ENCODE results near the gene SCARB2. TPM values are rescaled to one million over a fixed set of nuclear protein-coding genes. Genes with fewer than 3 reads are reported as not detected.

Gene SCARB2
- polyA plus RNA-seq, 1 donor (not counting 4 experiments of a cell fraction or from before 2014, with no cell fraction given), result 72.2 TPM

DNA sequence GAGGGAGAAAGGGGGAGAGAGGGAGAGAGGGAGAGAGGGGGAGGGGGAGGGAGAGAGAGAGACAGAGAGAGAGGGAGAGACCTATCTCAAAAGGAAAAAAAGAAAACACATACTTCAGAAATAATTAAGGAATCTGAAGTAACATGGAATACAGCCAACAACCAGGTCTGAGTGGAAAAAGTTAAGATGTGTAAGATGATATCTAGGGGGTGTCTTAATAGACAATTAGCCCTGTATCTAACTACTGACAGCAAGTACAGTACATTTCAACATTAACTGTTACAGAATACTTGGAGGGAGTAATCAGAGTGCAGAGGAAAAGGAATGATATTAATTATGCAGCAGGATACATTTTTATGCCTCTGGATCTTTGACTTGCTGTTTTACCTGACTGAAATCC, 87.8 kb downstream of the SCARB2 start:
- Histone ChIP-seq H3K9me1 (ENCODE audit: control insufficient read depth, extremely low read depth, insufficient read depth, low read length) (no peaks in the 10 kb centered on the region), H3K4me3 (ENCODE audit: control insufficient read depth in 2 of 3, extremely low read depth in 1 of 3, insufficient read depth in 2 of 3, low read depth in 1 of 3, low read length in 3 of 3) (no peak overlapping the region), H4K20me1 (ENCODE audit: control insufficient read depth, extremely low read depth, insufficient read depth, low read length) (no peaks in the 10 kb centered on the region), H3K79me2 (ENCODE audit: control insufficient read depth, insufficient read depth, low read length) (no peaks in the 10 kb centered on the region), H3K4me2 (ENCODE audit: control insufficient read depth, extremely low read depth, insufficient read depth, low read depth, low read length) (no peak overlapping the region), H3K4me1 (ENCODE audit: control insufficient read depth, extremely low read depth, insufficient read depth, low read length) (no peaks in the 10 kb centered on the region), H3K36me3 (ENCODE audit: control insufficient read depth in 2 of 2, extremely low read depth in 1 of 2, insufficient read depth in 2 of 2, low read length in 2 of 2) (peaks cover 2 to 7% of the 10 kb centered on the region in 2 experiments), H3K27ac (ENCODE audit: control insufficient read depth, insufficient read depth, low read length) (no peak overlapping the region), H2AFZ (ENCODE audit: control insufficient read depth, low read length) (no peak overlapping the region), H3K9me3 (ENCODE audit: control insufficient read depth, low read depth, low read length) (no peaks in the 10 kb centered on the region), H3K27me3 (ENCODE audit: control insufficient read depth, extremely low read depth, insufficient read depth, low read length) (no peaks in the 10 kb centered on the region), H3K9ac (ENCODE audit: control insufficient read depth, extremely low read depth, insufficient read depth, low read length) (no peak overlapping the region)
- TF ChIP-seq CTCF (optimal IDR thresholded peaks at IDR 0.05 in 1 of 3, IDR thresholded peaks at IDR 0.05 in 1 of 3, conservative IDR thresholded peaks at IDR 0.05 in 1 of 3; ENCODE audit: extremely low read depth in 1 of 3, insufficient read depth in 2 of 3, low read length in 3 of 3) (no peak), EZH2 (IDR thresholded peaks at IDR 0.05; ENCODE audit: low read length) (no peak)
- dilution Hi-C loops (cut with MboI; ENCODE audit: extremely low pct_ligation_motif_present, low sequenced_read_pairs), result no loop called here
- DNase-seq (ENCODE audit: low read depth, low spot score), result no peak
- FAIRE-seq, result no peak

GRCh38 chr4:76120199-76120598, 93.4 kb downstream of the SCARB2 start:
- Histone ChIP-seq H2AFZ (ENCODE audit: control insufficient read depth, low read length) (no peak overlapping the region), H3K36me3 (ENCODE audit: control insufficient read depth in 2 of 2, extremely low read depth in 1 of 2, insufficient read depth in 2 of 2, low read length in 2 of 2) (peaks cover 10 to 15% of the 10 kb centered on the region in 2 experiments), H3K27me3 (ENCODE audit: control insufficient read depth, extremely low read depth, insufficient read depth, low read length) (no peaks in the 10 kb centered on the region), H3K79me2 (ENCODE audit: control insufficient read depth, insufficient read depth, low read length) (no peaks in the 10 kb centered on the region), H4K20me1 (ENCODE audit: control insufficient read depth, extremely low read depth, insufficient read depth, low read length) (no peaks in the 10 kb centered on the region), H3K27ac (ENCODE audit: control insufficient read depth, insufficient read depth, low read length) (no peak overlapping the region), H3K9me3 (ENCODE audit: control insufficient read depth, low read depth, low read length) (no peaks in the 10 kb centered on the region), H3K9me1 (ENCODE audit: control insufficient read depth, extremely low read depth, insufficient read depth, low read length) (no peaks in the 10 kb centered on the region), H3K9ac (ENCODE audit: control insufficient read depth, extremely low read depth, insufficient read depth, low read length) (no peak overlapping the region), H3K4me2 (ENCODE audit: control insufficient read depth, extremely low read depth, insufficient read depth, low read depth, low read length) (no peak overlapping the region), H3K4me3 (ENCODE audit: control insufficient read depth in 2 of 3, extremely low read depth in 1 of 3, insufficient read depth in 2 of 3, low read depth in 1 of 3, low read length in 3 of 3) (no peak overlapping the region), H3K4me1 (ENCODE audit: control insufficient read depth, extremely low read depth, insufficient read depth, low read length) (no peaks in the 10 kb centered on the region)
- TF ChIP-seq EZH2 (IDR thresholded peaks at IDR 0.05; ENCODE audit: low read length) (no peak), CTCF (optimal IDR thresholded peaks at IDR 0.05 in 1 of 3, IDR thresholded peaks at IDR 0.05 in 1 of 3, conservative IDR thresholded peaks at IDR 0.05 in 1 of 3; ENCODE audit: extremely low read depth in 1 of 3, insufficient read depth in 2 of 3, low read length in 3 of 3) (no peak)
- dilution Hi-C loops (cut with MboI; ENCODE audit: extremely low pct_ligation_motif_present, low sequenced_read_pairs), result no loop called here
- no peak for FAIRE-seq
- no peak for DNase-seq (ENCODE audit: low read depth, low spot score)

All from keratinocyte (primary cell).